Nephron (organoid): Measurements from ENCODE around the gene NTSR1.
A peak's percentile ranks its signal among the peaks of the same experiment; 100 is the strongest.

Source experiments
- H3K27ac Mint-ChIP-seq, 3 experiments: 2 replicates each; pipeline ENCODE4 v1.8.0; 2020; ENCODE audit warnings: mixed read lengths in 3 of 3, mild to moderate bottlenecking in 2 of 3, moderate library complexity in 1 of 3
- H3K27me3 Mint-ChIP-seq: 2 replicates; pipeline ENCODE4 v1.8.0; 2021; ENCODE audit warnings: low read depth, mild to moderate bottlenecking, moderate library complexity, mixed read lengths
- H3K36me3 Mint-ChIP-seq: 2 replicates; pipeline ENCODE4 v1.8.0; 2020; ENCODE audit warnings: low read depth, mixed read lengths
- H3K4me1 Mint-ChIP-seq: 2 replicates; pipeline ENCODE4 v1.8.0; 2020; ENCODE audit warnings: mixed read lengths
- H3K4me3 Mint-ChIP-seq, 3 experiments: 2 replicates each; pipeline ENCODE4 v1.8.0; 2020; ENCODE audit warnings: mild to moderate bottlenecking in 3 of 3, mixed read lengths in 3 of 3, moderate library complexity in 2 of 3
- H3K9me3 Mint-ChIP-seq: 2 replicates; pipeline ENCODE4 v1.8.0; 2020; ENCODE audit warnings: mixed read lengths
- CTCF ChIP-seq, 3 experiments: fragments of 200-600 bp; sonication (generic); IDR thresholded peaks; one replicate each; pipeline ENCODE4 v1.5.0; 2021; ENCODE audit warnings: antibody characterized with exemption in 3 of 3; ENCODE audit not compliant: unreplicated experiment in 3 of 3

Gene NTSR1

GRCh38 chr20:62806383-62807050 is 97.9 kb downstream of the NTSR1 start:
- Mint-ChIP-seq H3K4me1 (peaks cover 14% of the 10 kb centered on the region), H3K27ac (no peak overlapping the region), H3K36me3 (peaks cover 6% of the 10 kb centered on the region), H3K27me3 (peaks cover 10% of the 10 kb centered on the region), H3K4me3 (peak overlapping the region; percentile 79 to 83 (median 81)), H3K9me3 (no peaks in the 10 kb centered on the region)
- TF ChIP-seq CTCF (IDR thresholded peaks at IDR 0.05; ENCODE audit: unreplicated experiment in 3 of 3) = no peak

GRCh38 chr20:62807444-62808210 is 99.0 kb downstream of the NTSR1 start:
- peaks cover 6% of the 10 kb centered on the region for H3K27me3 Mint-ChIP-seq
- peaks cover 7% of the 10 kb centered on the region for H3K36me3 Mint-ChIP-seq
- no peak for TF ChIP-seq CTCF (IDR thresholded peaks at IDR 0.05; ENCODE audit: unreplicated experiment in 3 of 3)
- peaks cover 12% of the 10 kb centered on the region for H3K4me1 Mint-ChIP-seq
- no peaks in the 10 kb centered on the region for H3K9me3 Mint-ChIP-seq
- H3K27ac Mint-ChIP-seq = no peak overlapping the region
- peak overlapping the region; percentile 50 to 85 (median 56) for H3K4me3 Mint-ChIP-seq

- no peaks in the 10 kb centered on the region for H3K27me3 Mint-ChIP-seq
- H3K36me3 Mint-ChIP-seq = peaks cover 7% of the 10 kb centered on the region
- H3K9me3 Mint-ChIP-seq = no peaks in the 10 kb centered on the region
- TF ChIP-seq CTCF (IDR thresholded peaks at IDR 0.05; ENCODE audit: unreplicated experiment in 3 of 3) = peak; percentile 81 to 94 (median 90)
- peaks cover 5% of the 10 kb centered on the region for H3K4me1 Mint-ChIP-seq
- H3K27ac Mint-ChIP-seq = no peak overlapping the region
- H3K4me3 Mint-ChIP-seq = peak overlapping the region; percentile 68 to 85 (median 75)
Observed at GRCh38 chr20:62808211-62808865, 99.7 kb downstream of the NTSR1 start.

- TF ChIP-seq CTCF (IDR thresholded peaks at IDR 0.05; ENCODE audit: unreplicated experiment in 3 of 3) = no peak
- Mint-ChIP-seq H3K4me1 (no peaks in the 10 kb centered on the region), H3K36me3 (peaks cover 7% of the 10 kb centered on the region), H3K27me3 (peaks cover 4% of the 10 kb centered on the region), H3K9me3 (no peaks in the 10 kb centered on the region), H3K27ac (no peak overlapping the region), H3K4me3 (no peak overlapping the region)
Observed at GRCh38 chr20:62809530-62810428, 101.1 kb downstream of the NTSR1 start.

GRCh38 chr20:62811320-62811719 is 102.7 kb downstream of the NTSR1 start:
- TF ChIP-seq CTCF (IDR thresholded peaks at IDR 0.05; ENCODE audit: unreplicated experiment in 3 of 3) = no peak
- Mint-ChIP-seq H3K4me3 (no peak overlapping the region), H3K4me1 (peaks cover 8% of the 10 kb centered on the region), H3K36me3 (peaks cover 7% of the 10 kb centered on the region), H3K27me3 (peaks cover 19% of the 10 kb centered on the region), H3K9me3 (no peaks in the 10 kb centered on the region), H3K27ac (no peak overlapping the region)
